Neural crest cell (in vitro differentiated cells): ENCODE measurements around the gene SYT14. TPM values are rescaled to one million over a fixed set of nuclear protein-coding genes. Genes with fewer than 3 reads are reported as not detected.
"Not testable (repeated sequence)": the region's sequence is repeated elsewhere in the genome, so short reads cannot be mapped to it uniquely, and the experiment has no call there.

ENCODE experiments used
- DNase-seq: peaks from one replicate; pipeline ENCODE4 v3.0.0; 2021; ENCODE audit warnings: low read depth, mixed read lengths, low spot score
- H3K27ac Mint-ChIP-seq: one replicate; pipeline ENCODE4 v1.8.0; 2021; ENCODE audit warnings: mild to moderate bottlenecking, mixed read lengths; ENCODE audit not compliant: unreplicated experiment
- H3K27me3 Mint-ChIP-seq: 2 replicates; pipeline ENCODE4 v1.8.0; 2021; ENCODE audit warnings: low read depth, mild to moderate bottlenecking, mixed read lengths
- H3K36me3 Mint-ChIP-seq: 2 replicates; pipeline ENCODE4 v1.8.0; 2021; ENCODE audit warnings: low read depth, mild to moderate bottlenecking, mixed read lengths
- H3K4me1 Mint-ChIP-seq: 2 replicates; pipeline ENCODE4 v1.8.0; 2021; ENCODE audit warnings: mixed read lengths
- H3K4me3 Mint-ChIP-seq: one replicate; pipeline ENCODE4 v1.8.0; 2021; ENCODE audit warnings: mild to moderate bottlenecking, mixed read lengths
- H3K9me3 Mint-ChIP-seq: 2 replicates; pipeline ENCODE4 v1.8.0; 2021; ENCODE audit warnings: mixed read lengths
- CTCF ChIP-seq: fragments of 200-600 bp; sonication (generic); conservative IDR thresholded peaks from 2 replicates; pipeline ENCODE4 v1.5.0; 2021; ENCODE audit warnings: antibody characterized with exemption, mild to moderate bottlenecking
- total RNA-seq: library from RNA; stranded (reverse); gene quantifications from 2 replicates; pipeline ENCODE4 v1.2.1, GENCODE V29; 2021

Gene SYT14
- total RNA-seq, 1 donor from 2014 or later = 3.6 TPM

DNA sequence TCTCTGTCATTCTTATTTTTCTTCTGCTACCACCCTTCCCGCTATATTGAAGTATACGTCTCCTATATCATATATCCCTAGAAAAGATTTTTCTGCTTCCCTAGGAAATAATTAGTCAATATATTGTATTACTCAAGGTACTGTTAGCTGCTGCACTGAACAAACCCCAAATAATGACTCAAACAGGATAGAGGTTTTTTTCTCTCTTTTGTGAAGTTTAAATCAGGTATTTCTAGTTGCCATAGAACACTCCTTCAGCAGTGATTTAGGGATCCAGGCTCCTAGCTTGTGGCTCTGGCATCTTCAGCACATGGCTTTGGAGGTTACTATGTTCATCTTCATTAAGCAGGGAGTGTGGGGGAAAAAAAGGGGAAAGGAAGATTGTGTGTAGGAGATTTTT, 18.1 kb downstream of the SYT14 start:
- no peaks in the 10 kb centered on the region for H3K27me3 Mint-ChIP-seq
- H3K4me1 Mint-ChIP-seq = no peaks in the 10 kb centered on the region
- H3K36me3 Mint-ChIP-seq = no peaks in the 10 kb centered on the region
- no peak overlapping the region for H3K27ac Mint-ChIP-seq
- TF ChIP-seq CTCF = no peak
- no peak overlapping the region for H3K4me3 Mint-ChIP-seq
- no peak for DNase-seq
- H3K9me3 Mint-ChIP-seq = no peaks in the 10 kb centered on the region

DNA sequence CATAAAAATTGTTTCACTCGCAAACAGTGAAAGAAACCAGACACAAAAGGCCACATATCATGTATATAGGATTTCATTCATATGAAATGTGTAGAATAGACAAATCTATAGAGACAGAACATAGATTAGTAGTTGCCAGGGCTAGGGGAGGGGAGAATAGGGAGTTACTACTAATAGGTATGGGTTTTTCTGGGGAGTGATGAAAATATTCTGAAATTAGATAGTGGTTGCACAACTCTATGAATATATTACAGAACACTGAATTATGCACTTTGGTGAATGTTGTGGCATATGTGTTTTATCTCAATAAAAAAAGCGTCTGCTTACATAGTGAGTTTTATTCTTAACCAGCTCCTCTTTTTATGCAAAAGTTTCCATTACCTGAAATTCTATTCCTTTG, 21.6 kb downstream of the SYT14 start:
- Mint-ChIP-seq H3K9me3 (no peaks in the 10 kb centered on the region), H3K27ac (no peak overlapping the region), H3K4me3 (no peak overlapping the region), H3K27me3 (no peaks in the 10 kb centered on the region), H3K36me3 (no peaks in the 10 kb centered on the region), H3K4me1 (no peaks in the 10 kb centered on the region)
- TF ChIP-seq CTCF = no peak
- no peak for DNase-seq

DNA sequence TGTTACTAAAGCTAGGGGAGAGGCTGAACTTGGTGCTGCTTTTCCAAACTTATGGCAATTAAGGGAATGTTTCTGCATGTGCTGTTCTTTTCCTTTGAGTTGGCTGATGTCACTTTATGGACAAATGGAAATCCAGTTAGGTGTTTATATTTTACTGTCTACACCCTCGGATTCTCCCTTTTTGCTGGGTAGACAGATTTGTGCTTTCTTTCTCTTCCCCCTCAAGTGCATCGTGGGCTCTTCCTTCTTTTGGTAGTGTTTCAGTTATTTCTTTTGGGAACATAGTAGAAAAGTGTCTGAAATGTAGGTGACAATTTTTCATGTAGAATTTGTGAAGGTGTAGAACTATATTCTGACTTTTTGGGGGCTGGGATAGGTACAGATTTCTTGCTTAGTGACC, 22.9 kb downstream of the SYT14 start:
- DNase-seq = no peak
- no peaks in the 10 kb centered on the region for H3K27me3 Mint-ChIP-seq
- H3K27ac Mint-ChIP-seq = no peak overlapping the region
- H3K9me3 Mint-ChIP-seq = no peaks in the 10 kb centered on the region
- H3K36me3 Mint-ChIP-seq = no peaks in the 10 kb centered on the region
- TF ChIP-seq CTCF = no peak
- no peak overlapping the region for H3K4me3 Mint-ChIP-seq
- no peaks in the 10 kb centered on the region for H3K4me1 Mint-ChIP-seq

DNA sequence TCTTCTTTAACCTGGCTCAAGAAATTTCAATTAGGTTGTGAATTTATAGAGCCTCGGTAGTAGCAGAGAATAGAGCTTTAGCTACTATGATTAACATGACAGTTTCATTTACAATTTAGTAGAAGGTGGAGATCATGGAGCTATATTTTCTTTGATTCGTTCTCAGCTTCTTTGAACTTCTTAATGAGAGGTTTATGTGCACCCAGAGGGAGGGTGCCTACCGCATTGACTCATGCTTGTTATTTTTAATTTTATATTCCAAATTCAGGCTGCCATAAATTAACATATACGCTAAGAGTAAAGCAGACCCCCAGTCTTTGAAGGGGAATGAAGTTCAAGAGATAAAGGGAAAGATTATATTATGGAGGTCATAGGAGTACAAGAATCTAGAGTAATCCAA, 24.4 kb downstream of the SYT14 start:
- Mint-ChIP-seq H3K27ac (no peak overlapping the region), H3K27me3 (no peaks in the 10 kb centered on the region), H3K9me3 (no peaks in the 10 kb centered on the region), H3K4me1 (no peaks in the 10 kb centered on the region), H3K36me3 (no peaks in the 10 kb centered on the region), H3K4me3 (no peak overlapping the region)
- no peak for DNase-seq
- TF ChIP-seq CTCF = no peak

DNA sequence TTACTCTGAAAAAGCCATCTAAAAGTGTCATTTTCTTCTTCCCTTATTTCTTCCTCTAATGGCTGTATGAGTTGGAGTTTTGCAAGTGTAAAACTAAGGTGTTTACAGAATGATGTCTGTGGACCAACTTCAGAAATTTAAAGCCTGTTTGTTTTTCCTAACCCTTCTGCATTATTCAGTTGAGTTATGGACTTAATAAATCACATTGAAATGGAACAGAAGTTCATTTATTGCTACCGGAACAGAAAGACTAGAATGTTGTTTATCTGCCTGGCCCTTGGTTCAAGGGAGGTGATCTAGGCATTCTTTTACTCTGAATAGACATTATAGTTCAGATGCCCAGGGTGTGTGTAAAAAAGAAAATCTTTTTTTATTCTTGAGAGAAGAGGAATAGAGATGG, 24.8 kb downstream of the SYT14 start:
- no peak for DNase-seq
- Mint-ChIP-seq H3K9me3 (no peaks in the 10 kb centered on the region), H3K27me3 (no peaks in the 10 kb centered on the region), H3K27ac (no peak overlapping the region), H3K4me1 (no peaks in the 10 kb centered on the region), H3K4me3 (no peak overlapping the region), H3K36me3 (no peaks in the 10 kb centered on the region)
- TF ChIP-seq CTCF = no peak

GRCh38 chr1:209965996-209966395, 28.0 kb downstream of the SYT14 start:
- Mint-ChIP-seq H3K4me3 (no peak overlapping the region), H3K36me3 (peaks cover 1% of the 10 kb centered on the region), H3K27me3 (no peaks in the 10 kb centered on the region), H3K27ac (no peak overlapping the region), H3K4me1 (no peaks in the 10 kb centered on the region), H3K9me3 (peaks cover 1% of the 10 kb centered on the region)
- no peak for TF ChIP-seq CTCF
- DNase-seq = no peak

DNA sequence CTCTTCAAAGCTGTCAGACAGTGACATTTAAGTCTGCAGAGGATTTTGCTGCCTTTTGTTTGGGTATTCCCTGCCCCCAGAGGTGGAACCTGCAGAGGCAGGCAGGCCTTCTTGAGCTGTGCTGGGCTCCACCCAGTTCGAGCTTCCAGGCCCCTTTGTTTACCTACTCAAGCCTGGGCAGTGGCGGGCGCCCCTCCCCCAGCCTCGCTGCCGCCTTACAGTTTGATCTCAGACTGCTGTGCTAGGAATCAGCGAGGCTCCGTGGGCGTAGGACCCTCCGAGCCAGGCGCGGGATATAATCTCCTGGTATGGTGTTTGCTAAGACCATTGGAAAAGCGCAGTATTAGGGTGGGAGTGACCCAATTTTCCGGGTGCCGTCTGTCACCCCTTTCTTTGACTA, 40.7 kb downstream of the SYT14 start:
- H3K9me3 Mint-ChIP-seq, DNase-seq, H3K27ac Mint-ChIP-seq, H3K4me3 Mint-ChIP-seq, H3K36me3 Mint-ChIP-seq, H3K4me1 Mint-ChIP-seq, H3K27me3 Mint-ChIP-seq: not testable (repeated sequence)
